Measurements from ENCODE around the gene DIP2B.

The DIP2B gene

GRCh38 chr12:50699940-50700339 lies 195.2 kb downstream of the DIP2B start:
- no peak for TF ChIP-seq CTCF (conservative IDR thresholded peaks at IDR 0.05; ENCODE audit: low read length)
- no peak overlapping the region for H3K4me3 ChIP-seq (ENCODE audit: low read length)
- DNase-seq (ENCODE audit: low read depth), result no peak

DNA sequence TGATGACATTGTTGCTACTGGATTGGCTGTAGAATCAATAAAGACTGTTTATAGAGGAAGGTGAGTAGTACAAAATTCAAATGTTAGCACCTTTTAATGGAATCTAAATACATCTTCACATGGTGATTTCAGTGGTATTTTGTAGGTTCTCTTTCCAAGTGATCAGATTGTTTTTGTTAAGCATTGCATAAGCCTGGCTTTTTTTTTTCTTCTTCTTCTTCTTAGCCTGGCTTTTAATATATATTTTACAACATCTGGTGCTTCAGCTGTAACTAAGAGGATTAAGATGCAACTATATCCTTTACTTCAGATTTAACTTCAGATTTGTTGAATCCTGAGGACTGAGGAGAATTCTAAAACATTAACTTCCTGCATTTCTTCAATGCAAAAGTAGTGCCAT lies 201.8 kb downstream of the DIP2B start:
- peak; percentile 32 for DNase-seq (ENCODE audit: low read depth)
- no peak for TF ChIP-seq CTCF (conservative IDR thresholded peaks at IDR 0.05; ENCODE audit: low read length)
- H3K4me3 ChIP-seq (ENCODE audit: low read length), result no peak overlapping the region

DNA sequence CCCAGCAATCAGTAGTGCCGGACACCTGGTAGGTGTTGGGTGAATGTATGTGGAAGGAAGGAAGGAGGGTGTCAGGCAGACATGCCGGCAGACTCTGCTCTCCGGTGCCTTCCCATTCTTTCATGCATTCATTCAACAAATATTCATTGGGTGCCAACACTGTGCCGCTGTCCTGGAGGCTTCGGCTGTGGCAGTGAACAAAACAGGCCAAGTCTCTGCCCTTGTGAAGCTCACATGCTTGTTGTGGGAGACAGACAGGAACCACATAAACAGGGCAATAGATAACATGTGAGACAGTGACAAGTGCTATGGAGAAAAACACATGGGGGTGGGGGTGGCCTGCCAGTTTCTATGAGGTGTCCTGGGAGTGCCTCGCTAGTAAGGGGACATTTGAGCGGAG lies 202.6 kb downstream of the DIP2B start:
- H3K4me3 ChIP-seq (ENCODE audit: low read length), result no peak overlapping the region
- no peak for TF ChIP-seq CTCF (conservative IDR thresholded peaks at IDR 0.05; ENCODE audit: low read length)
- DNase-seq (ENCODE audit: low read depth), result no peak

DNA sequence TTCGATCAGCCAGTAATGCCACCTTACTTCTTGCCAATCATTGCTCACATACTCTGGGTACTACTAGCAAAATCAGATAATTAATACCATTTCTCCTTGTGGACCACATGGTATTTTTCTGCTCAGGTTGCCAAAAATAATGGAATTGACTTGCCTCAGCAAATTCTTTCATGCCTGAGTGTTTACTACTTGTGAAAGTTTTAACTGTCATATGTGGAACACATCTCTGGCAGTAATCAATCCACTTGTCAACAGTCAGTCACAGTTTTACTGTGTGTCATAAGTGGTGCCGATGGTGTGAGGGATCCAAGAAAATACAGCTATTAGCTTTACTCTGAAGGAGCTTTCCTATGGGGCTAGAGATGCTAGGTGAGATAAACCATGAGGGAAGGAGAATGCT lies 203.8 kb downstream of the DIP2B start:
- H3K4me3 ChIP-seq (ENCODE audit: low read length), result no peak overlapping the region
- TF ChIP-seq CTCF (conservative IDR thresholded peaks at IDR 0.05; ENCODE audit: low read length), result no peak
- peak; percentile 85 for DNase-seq (ENCODE audit: low read depth)

GRCh38 chr12:50711121-50711520 lies 206.3 kb downstream of the DIP2B start:
- H3K4me3 ChIP-seq (ENCODE audit: low read length), result no peak overlapping the region
- no peak for TF ChIP-seq CTCF (conservative IDR thresholded peaks at IDR 0.05; ENCODE audit: low read length)
- no peak for DNase-seq (ENCODE audit: low read depth)

- TF ChIP-seq CTCF (conservative IDR thresholded peaks at IDR 0.05; ENCODE audit: low read length), result no peak
- no peak overlapping the region for H3K4me3 ChIP-seq (ENCODE audit: low read length)
- DNase-seq (ENCODE audit: low read depth), result peak; percentile 24
Measured at GRCh38 chr12:50715174-50715573, 210.4 kb downstream of the DIP2B start.

GRCh38 chr12:50718760-50719159 lies 214.0 kb downstream of the DIP2B start:
- DNase-seq (ENCODE audit: low read depth), result no peak
- no peak for TF ChIP-seq CTCF (conservative IDR thresholded peaks at IDR 0.05; ENCODE audit: low read length)
- H3K4me3 ChIP-seq (ENCODE audit: low read length), result no peak overlapping the region

Data from AG10803 (cell line).